ENCODE measurements around the gene USP2. TPM values are rescaled to one million over a fixed set of nuclear protein-coding genes. Genes with fewer than 3 reads are reported as not detected.
"Not testable (repeated sequence)": the region's sequence is repeated elsewhere in the genome, so short reads cannot be mapped to it uniquely, and the experiment has no call there.

Gene USP2
- total RNA-seq, 4 donors from 2014 or later = 0.29 to 28.2 (median 2.1) TPM; not detected in 1

DNA sequence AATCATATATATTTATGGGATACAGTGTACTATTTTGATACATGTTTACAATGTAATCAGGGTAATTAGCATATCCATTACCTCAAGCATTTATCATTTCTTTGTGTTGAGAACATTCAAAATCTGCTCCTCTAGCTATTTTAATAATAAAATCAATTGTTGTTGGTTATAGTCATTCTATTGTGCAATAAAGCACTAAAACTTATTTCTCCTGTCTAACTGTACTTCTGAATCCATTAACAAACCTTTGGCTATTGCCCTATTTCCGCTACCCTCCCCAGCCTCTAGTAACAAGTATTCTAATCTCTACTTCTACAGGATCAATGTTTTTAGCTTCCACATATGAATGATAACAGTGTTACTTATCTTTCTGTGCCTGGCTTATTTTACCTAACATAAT is 15.3 kb upstream of the USP2 start:
- intact Hi-C loops (cut with DNase I; ENCODE audit: low total_unique reads) = no loop called here
- DNase-seq = no peak
- H3K4me3 ChIP-seq = no peak overlapping the region
- no peak for TF ChIP-seq CTCF (IDR thresholded peaks at IDR 0.05)
- no peak for TF ChIP-seq POLR2A (IDR thresholded peaks at IDR 0.05)
- peaks cover 0 to 19% of the 10 kb centered on the region in 2 donors for H3K9me3 ChIP-seq
- no peaks in the 10 kb centered on the region for H3K4me1 ChIP-seq
- H3K27me3 ChIP-seq = no peaks in the 10 kb centered on the region
- H3K36me3 ChIP-seq = no peaks in the 10 kb centered on the region
- no peak overlapping the region for H3K27ac ChIP-seq

DNA sequence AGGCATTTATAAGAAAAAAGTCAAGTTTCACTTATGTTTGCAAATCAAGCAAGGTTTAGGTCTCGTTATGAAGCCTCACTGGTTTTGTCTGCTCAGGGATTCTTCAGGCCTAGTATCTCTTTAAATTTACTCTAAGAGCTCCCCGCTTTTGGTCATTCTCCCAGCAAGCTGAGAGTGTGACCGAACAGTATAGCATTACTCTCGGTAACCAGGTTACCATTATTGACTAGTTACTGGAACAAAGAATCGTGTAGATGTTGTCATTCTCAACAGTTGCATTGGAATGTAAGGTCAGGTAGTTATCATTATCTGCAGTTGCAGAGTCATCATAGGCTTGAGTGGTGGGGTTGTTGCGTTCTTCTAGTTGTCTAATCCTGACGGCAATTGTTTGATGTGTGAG is 9.8 kb upstream of the USP2 start:
- H3K9me3 ChIP-seq = no peaks in the 10 kb centered on the region
- no peak overlapping the region for H3K27ac ChIP-seq
- H3K4me3 ChIP-seq = no peak overlapping the region
- DNase-seq = no peak
- no peaks in the 10 kb centered on the region for H3K4me1 ChIP-seq
- intact Hi-C loops (cut with DNase I; ENCODE audit: low total_unique reads) = no loop called here
- TF ChIP-seq POLR2A (IDR thresholded peaks at IDR 0.05) = no peak
- H3K27me3 ChIP-seq = no peaks in the 10 kb centered on the region
- H3K36me3 ChIP-seq = no peaks in the 10 kb centered on the region

- Histone ChIP-seq H3K27me3 (no peaks in the 10 kb centered on the region), H3K9me3 (no peaks in the 10 kb centered on the region), H3K4me1 (no peaks in the 10 kb centered on the region), H3K4me3 (no peak overlapping the region), H3K27ac (no peak overlapping the region), H3K36me3 (no peaks in the 10 kb centered on the region)
- TF ChIP-seq POLR2A (IDR thresholded peaks at IDR 0.05) (no peak), CTCF (IDR thresholded peaks at IDR 0.05) (no peak)
- DNase-seq = no peak
- intact Hi-C loops (cut with DNase I; ENCODE audit: low total_unique reads) = no loop called here
Measured at GRCh38 chr11:119389611-119390254, 8.2 kb upstream of the USP2 start.

DNA sequence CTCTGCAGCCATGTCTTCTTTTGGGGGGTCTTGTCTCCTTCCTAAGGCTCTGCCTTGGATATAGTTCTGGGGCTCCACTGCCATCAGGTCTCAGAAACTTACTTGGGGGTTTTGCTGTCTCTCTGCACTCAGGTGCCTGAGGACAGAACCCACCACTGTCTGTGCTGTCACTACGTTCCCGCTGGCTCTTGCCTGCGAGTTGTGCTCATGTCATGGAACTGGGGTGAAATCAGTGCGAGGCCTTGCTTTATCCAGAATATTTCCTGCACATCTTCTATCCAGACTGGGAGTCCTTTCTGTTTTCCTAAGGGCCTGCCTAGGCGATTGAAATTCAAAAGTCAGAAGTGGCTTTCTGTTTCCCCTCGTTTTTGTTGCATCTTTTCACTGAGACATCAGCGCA is 6.6 kb upstream of the USP2 start:
- Histone ChIP-seq H3K9me3 (no peaks in the 10 kb centered on the region), H3K4me1 (no peaks in the 10 kb centered on the region), H3K27ac (no peak overlapping the region), H3K4me3 (no peak overlapping the region), H3K27me3 (no peaks in the 10 kb centered on the region), H3K36me3 (no peaks in the 10 kb centered on the region)
- no peak for TF ChIP-seq CTCF (IDR thresholded peaks at IDR 0.05)
- no peak for TF ChIP-seq POLR2A (IDR thresholded peaks at IDR 0.05)
- intact Hi-C loops (cut with DNase I; ENCODE audit: low total_unique reads) = no loop called here
- DNase-seq = no peak

- intact Hi-C loops (cut with DNase I; ENCODE audit: low total_unique reads) = no loop called here
- H3K4me3 ChIP-seq = no peak overlapping the region
- no peaks in the 10 kb centered on the region for H3K4me1 ChIP-seq
- H3K36me3 ChIP-seq = no peaks in the 10 kb centered on the region
- H3K27ac ChIP-seq = no peak overlapping the region
- H3K27me3 ChIP-seq = no peaks in the 10 kb centered on the region
- no peak for TF ChIP-seq POLR2A (IDR thresholded peaks at IDR 0.05)
- no peak for TF ChIP-seq CTCF (IDR thresholded peaks at IDR 0.05)
- H3K9me3 ChIP-seq = no peaks in the 10 kb centered on the region
- DNase-seq = no peak
Measured at GRCh38 chr11:119384332-119384731, 2.8 kb upstream of the USP2 start.

DNA sequence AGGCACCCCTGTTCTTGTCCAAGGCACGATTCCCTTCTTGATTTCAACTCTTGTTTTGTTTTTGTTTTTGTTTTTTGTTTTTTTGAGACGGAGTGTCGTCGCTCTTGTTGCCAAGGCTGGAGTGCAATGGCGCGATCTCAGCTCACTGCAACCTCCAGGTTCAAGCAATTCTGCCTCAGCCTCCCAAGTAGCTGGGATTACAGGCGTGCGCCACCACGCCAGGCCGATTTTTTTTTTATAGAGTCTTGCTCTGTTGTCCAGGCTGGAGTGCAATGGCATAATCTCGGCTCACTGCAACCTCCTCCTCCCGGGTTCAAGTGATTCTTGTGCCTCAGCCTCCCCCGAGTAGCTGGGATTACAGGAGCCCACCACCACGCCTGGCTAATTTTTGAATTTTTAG is 1.0 kb upstream of the USP2 start:
- intact Hi-C loops (cut with DNase I; ENCODE audit: low total_unique reads); H3K9me3 ChIP-seq; H3K36me3 ChIP-seq; H3K27me3 ChIP-seq; DNase-seq; H3K4me3 ChIP-seq; H3K4me1 ChIP-seq: not testable (repeated sequence)
- H3K27ac ChIP-seq = peak overlapping the region in 1 of 2 donors; percentile 75
